ENCODE data around the gene TLR4.

Gene TLR4

GRCh38 chr9:117757561-117758190 is 53.5 kb downstream of the TLR4 start:
- no peak for DNase-seq (ENCODE audit: extremely low spot score)
- CTCF ChIA-PET = no interaction called here
- TF ChIP-seq, protein P1, sequence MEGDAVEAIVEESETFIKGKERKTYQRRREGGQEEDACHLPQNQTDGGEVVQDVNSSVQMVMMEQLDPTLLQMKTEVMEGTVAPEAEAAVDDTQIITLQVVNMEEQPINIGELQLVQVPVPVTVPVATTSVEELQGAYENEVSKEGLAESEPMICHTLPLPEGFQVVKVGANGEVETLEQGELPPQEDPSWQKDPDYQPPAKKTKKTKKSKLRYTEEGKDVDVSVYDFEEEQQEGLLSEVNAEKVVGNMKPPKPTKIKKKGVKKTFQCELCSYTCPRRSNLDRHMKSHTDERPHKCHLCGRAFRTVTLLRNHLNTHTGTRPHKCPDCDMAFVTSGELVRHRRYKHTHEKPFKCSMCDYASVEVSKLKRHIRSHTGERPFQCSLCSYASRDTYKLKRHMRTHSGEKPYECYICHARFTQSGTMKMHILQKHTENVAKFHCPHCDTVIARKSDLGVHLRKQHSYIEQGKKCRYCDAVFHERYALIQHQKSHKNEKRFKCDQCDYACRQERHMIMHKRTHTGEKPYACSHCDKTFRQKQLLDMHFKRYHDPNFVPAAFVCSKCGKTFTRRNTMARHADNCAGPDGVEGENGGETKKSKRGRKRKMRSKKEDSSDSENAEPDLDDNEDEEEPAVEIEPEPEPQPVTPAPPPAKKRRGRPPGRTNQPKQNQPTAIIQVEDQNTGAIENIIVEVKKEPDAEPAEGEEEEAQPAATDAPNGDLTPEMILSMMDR (IDR thresholded peaks at IDR 0.05; ENCODE audit: control extremely low read depth, extremely low read depth, low read depth, missing control alignments) = no peak
- POLR2A ChIA-PET = no interaction called here

GRCh38 chr9:117763314-117763713 is 59.1 kb downstream of the TLR4 start:
- POLR2A ChIA-PET = no interaction called here
- TF ChIP-seq, protein P1 (IDR thresholded peaks at IDR 0.05; ENCODE audit: control extremely low read depth, extremely low read depth, low read depth, missing control alignments) = no peak
- DNase-seq (ENCODE audit: extremely low spot score) = no peak
- CTCF ChIA-PET = interaction anchor here (1.2 kb wide), 1 partner anchor 12 kb away, joined by 3 read pairs; no protein-coding TSS in a partner anchor

DNA sequence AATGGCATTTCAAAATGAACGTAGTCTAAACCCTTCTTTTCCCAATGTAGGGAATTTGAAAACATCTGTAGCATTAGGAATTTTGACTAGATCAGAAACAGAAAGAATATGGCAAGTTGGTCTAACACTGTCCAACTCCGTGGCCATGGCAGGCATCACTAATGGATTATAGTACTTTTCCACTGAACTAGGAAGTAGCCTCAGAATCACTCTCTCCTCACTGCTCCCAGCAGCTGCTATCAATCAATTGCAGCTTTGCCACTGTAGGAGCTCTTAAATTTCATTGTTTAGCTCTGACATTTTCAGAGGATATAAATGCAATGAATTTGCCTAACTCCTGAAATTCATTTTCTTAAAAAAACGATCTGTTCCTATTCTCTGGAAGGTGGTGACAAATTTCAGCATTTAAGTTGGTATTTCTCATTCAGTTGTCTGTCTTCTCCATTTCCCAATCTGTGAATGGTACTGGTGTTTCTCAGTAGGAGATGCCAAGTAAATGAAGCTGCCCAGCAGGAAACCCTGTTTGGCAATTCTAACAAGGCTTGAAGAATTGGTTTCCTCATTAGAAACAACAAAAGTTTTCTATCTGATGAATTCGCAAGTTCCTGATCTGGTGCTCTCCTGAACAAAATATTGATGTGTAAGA is 64.7 kb downstream of the TLR4 start:
- CTCF ChIA-PET = interaction anchor here (1.3 kb wide), 1 partner anchor 22 kb away, joined by 3 read pairs; no protein-coding TSS in a partner anchor
- DNase-seq (ENCODE audit: extremely low spot score) = no peak
- POLR2A ChIA-PET = no interaction called here

GRCh38 chr9:117771136-117771535 is 66.9 kb downstream of the TLR4 start:
- ChIA-PET POLR2A (no interaction called here), CTCF (no interaction called here)
- DNase-seq (ENCODE audit: extremely low spot score) = no peak
- TF ChIP-seq, protein P1 (IDR thresholded peaks at IDR 0.05; ENCODE audit: control extremely low read depth, extremely low read depth, low read depth, missing control alignments) = no peak

More for the DNA sequence above, 64.7 kb downstream of the TLR4 start:
- TF ChIP-seq, protein P1 (IDR thresholded peaks at IDR 0.05; ENCODE audit: control extremely low read depth, extremely low read depth, low read depth, missing control alignments) = no peak

DNA sequence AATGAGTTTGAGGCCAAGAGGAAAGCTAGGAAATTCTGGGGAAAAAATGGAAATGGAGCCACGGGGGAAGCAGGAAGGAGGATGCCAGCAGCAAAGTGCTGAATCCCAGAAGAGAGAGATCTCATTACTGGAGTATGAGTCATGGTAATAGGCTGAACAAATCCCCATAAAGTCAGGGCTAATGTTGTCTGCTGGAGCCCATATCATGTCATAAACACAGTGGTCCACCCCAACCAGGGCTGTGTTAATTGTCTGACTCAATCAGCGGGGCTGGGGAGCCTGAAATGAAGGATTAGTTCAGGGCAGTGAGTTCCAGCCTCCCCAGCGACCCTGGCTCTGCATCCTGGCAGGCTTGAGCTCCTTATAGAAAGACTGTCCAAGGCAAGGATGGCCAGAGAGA is 68.8 kb downstream of the TLR4 start:
- POLR2A ChIA-PET = no interaction called here
- no peak for DNase-seq (ENCODE audit: extremely low spot score)
- CTCF ChIA-PET = interaction anchor here (1.3 kb wide), 1 partner anchor 31 kb away, joined by 3 read pairs; no protein-coding TSS in a partner anchor
- TF ChIP-seq, protein P1 (IDR thresholded peaks at IDR 0.05; ENCODE audit: control extremely low read depth, extremely low read depth, low read depth, missing control alignments) = no peak

Data from GM10248 (cell line).